GM19455 (cell line): ENCODE measurements around the gene C10orf71.

Source experiments
- ATAC-seq: cut with Tn5 transposase; IDR thresholded peaks from one replicate; pipeline ENCODE4 v1.9.1; 2021; ENCODE audit not compliant: unreplicated experiment

C10orf71 gene

GRCh38 chr10:49370326-49371100 is 71.5 kb downstream of the C10orf71 start:
- ATAC-seq = no peak

DNA sequence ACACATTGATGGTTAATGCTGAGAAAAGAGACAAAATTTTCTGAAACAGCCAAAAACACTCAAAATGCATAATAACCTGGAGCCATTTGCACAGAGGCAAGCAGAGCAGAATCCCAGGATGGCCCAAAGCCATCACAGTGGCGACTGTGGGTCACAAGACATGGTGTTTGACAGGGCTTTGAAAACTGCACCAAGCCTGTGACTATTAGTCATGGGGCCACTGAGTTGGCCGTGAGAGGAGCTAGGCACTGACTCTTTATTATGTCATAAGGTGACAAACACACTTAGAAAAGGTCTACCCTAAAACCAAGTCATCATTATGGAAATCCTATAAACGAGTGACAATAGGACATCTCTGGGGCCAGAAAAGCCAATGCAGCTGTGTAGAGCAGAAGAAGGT is 73.0 kb downstream of the C10orf71 start:
- no peak for ATAC-seq

GRCh38 chr10:49373361-49373760 is 74.4 kb downstream of the C10orf71 start:
- no peak for ATAC-seq

DNA sequence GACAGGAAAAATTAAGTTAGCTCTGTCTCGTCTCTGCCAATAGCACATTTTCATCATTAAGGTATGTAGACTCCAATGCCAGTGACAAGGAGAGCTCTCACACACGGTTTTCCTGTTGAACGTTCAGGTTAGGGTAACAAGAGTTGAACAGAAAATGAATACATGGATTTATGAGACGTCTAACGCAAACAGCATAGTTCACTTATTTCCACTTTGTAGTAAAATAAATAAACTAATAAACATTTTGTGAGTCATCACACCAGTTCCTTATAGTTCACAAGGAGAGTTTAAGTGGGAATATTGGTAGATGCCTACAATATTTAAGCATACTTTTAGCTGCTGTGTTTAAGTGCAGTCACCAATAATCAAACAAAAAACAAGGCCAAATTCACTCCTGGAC is 75.8 kb downstream of the C10orf71 start:
- ATAC-seq = no peak

- ATAC-seq = no peak
Measured at GRCh38 chr10:49375611-49376010, 76.6 kb downstream of the C10orf71 start.
